GM12892 (cell line): ENCODE measurements around the gene HELT.
A peak's percentile ranks its signal among the peaks of the same experiment; 100 is the strongest.
"Not testable (repeated sequence)": the region's sequence is repeated elsewhere in the genome, so short reads cannot be mapped to it uniquely, and the experiment has no call there.

Source experiments
- DNase-seq: peaks from one replicate; pipeline ENCODE4 v3.0.0; 2011; ENCODE audit not compliant: insufficient read length
- FAIRE-seq: peaks from 2 replicates; lab custom pipeline; 2011; peaks lifted over from hg19 to GRCh38; lab: Jason Lieb, UNC
- POLR2A ChIP-seq: IDR thresholded peaks from 2 replicates; pipeline ENCODE4 v1.6.1; 2011; ENCODE audit warnings: low read depth, low read length, control low read depth
- POLR2AphosphoS5 ChIP-seq: IDR thresholded peaks from 2 replicates; pipeline ENCODE4 v1.6.1; 2011; ENCODE audit warnings: low read depth, low read length, control low read depth
- TAF1 ChIP-seq: IDR thresholded peaks from 2 replicates; pipeline ENCODE4 v1.6.1; 2011; ENCODE audit warnings: low read depth, mild to moderate bottlenecking, control low read depth, low read length, borderline replicate concordance

Gene HELT

DNA sequence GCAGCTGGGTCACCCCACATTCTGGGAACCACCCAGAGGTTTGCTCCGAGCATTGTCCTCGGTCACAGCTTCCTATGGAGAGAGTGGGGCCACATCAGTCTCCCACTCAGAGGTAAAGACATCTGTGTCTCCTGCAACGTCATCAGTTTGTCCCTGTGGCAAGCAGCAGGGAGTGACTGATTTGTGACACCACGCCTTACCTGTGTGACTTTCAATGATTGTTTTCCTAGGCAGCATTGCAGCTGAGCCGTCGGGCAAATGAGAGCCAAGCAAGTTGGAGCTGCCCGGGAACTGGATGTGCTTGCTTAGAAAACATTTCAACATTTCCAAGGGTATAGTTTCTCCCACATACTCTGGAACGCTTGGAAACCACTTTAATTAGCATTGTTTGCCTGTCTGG is 29.7 kb upstream of the HELT start:
- DNase-seq: no peak
- no peak for FAIRE-seq
- TF ChIP-seq TAF1 (no peak), POLR2A (no peak), POLR2AphosphoS5 (no peak)

GRCh38 chr4:184989283-184989682 is 29.0 kb upstream of the HELT start:
- FAIRE-seq, DNase-seq: not testable (repeated sequence)

- FAIRE-seq, DNase-seq: not testable (repeated sequence)
These were observed 28.2 kb upstream of the HELT start for GRCh38 chr4:184990131-184990530.

DNA sequence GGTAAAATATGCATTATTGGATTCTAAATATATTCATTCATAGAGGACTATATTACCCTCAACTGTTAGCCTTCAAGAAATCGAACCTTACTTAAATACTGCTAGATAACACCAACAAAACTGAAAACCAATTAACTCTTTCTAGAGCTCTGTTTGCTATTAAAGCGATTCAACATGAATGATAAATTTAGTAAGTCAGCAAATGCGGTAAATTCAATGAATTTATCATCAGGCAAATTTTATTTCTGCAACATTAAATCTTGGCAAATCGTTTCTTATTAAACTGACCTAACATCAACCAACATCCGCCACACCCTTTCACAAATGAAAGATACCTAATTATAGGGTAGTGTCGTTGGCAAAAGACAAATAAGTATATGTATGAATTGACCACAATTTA is 26.4 kb upstream of the HELT start:
- DNase-seq: no peak
- FAIRE-seq: peak; percentile 5
- no peak for TF ChIP-seq POLR2AphosphoS5
- TF ChIP-seq POLR2A: no peak
- TF ChIP-seq TAF1: no peak

DNA sequence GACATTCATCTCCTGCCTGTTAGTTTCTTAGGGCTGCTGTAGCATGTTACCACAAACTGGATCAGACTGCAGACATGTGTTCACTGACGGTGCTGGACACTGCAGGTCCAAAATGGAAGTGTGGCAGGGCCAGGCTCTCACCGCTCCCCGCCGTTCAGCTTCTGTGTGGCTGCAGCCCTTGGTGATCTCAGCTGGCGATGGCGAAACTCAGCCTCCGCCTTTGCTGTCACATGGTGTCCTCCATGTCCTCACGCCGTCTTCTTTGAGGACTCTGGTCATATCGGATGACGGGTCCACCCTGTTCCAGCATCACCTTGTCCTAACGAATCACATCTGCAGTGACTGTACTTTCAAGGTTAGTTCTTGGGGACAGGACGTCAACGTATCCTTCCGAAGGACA is 25.9 kb upstream of the HELT start:
- DNase-seq: no peak
- TF ChIP-seq POLR2A (no peak), POLR2AphosphoS5 (no peak), TAF1 (no peak)
- no peak for FAIRE-seq

GRCh38 chr4:184993247-184993646 is 25.0 kb upstream of the HELT start:
- DNase-seq (no peak), FAIRE-seq (no peak)
- TF ChIP-seq TAF1: no peak
- TF ChIP-seq POLR2A: no peak
- no peak for TF ChIP-seq POLR2AphosphoS5

GRCh38 chr4:184994010-184994622 is 24.2 kb upstream of the HELT start:
- TF ChIP-seq POLR2AphosphoS5: no peak
- no peak for TF ChIP-seq POLR2A
- TF ChIP-seq TAF1: no peak
- no peak for FAIRE-seq
- no peak for DNase-seq

DNA sequence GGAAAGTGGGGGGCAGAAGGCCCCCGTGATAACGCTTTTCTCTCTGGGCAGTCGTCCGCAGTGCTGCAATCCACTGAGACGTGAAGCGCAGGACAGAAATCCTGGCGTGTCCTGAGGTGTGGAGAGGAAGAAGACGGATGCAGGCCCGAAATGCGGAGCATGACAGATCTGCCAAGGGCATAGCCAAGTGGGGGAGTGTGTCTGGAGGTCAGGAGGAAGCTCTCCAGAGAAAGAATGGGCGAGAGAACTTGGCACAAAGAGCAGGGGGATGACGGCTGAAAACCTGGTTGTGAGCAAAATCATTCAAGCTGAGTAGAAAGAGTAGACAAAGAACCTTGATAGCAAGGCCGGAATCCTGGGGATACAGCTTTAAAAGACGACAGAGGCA is 23.7 kb upstream of the HELT start:
- FAIRE-seq (no peak), DNase-seq (no peak)
- TF ChIP-seq POLR2AphosphoS5 (no peak), POLR2A (no peak), TAF1 (no peak)

GRCh38 chr4:184997656-184998055 is 20.6 kb upstream of the HELT start:
- not testable (repeated sequence) for DNase-seq, FAIRE-seq

DNA sequence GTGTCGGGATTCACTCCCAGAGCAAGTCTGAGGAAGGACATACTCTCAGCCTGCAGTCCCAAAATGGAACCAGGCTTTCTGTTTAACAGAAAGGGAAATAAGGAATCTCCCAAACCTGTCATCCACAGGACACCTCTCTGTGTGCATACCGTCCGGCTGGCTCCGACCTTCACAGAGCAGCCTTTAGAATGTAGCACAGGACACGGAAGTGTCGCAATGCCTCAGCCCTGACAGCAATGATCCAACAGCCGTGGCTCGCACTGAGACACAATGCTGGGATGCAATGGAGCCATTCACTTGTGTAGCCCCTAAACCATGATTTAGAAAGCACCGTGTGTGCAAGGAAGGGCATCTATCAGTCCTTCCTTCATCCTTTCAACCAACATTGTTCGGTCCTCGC is 15.5 kb upstream of the HELT start:
- DNase-seq (no peak), FAIRE-seq (no peak)

DNA sequence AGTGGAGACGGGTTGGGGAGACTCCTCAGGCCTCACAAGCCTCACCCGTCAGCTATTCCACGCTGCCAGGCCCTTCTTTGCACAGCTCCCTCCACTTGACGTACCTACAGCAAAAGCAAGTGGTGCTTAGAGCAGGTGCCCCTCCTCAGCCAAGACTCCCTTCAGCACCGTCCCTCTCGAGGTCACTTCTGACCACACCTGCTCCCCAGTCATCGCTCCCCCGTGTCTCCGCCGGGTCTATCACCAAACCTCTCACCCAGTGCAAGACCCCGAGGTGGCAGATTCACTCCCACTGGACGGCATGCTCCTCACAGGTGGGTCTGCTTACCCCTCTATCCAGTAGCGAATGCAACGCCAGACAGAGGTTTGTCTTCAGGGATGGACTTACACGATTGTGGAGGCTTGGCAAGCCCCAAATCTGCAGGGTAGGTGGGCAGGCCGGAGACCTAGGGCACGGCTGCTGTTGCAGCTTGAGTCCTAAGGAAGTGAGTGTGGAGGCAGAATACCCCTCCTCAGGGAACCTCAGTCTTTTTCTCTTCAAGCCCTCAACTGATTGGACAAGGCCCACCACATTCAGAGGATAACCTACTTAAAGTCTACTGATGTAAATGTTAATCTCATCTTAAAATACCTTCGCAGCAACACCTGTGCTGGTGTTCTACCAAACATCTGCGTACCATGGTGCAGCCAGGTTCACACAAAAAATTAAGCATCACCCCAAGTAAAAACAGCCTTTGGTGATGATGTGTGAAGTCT is 14.5 kb upstream of the HELT start:
- DNase-seq (no peak), FAIRE-seq (no peak)
- no peak for TF ChIP-seq TAF1
- TF ChIP-seq POLR2AphosphoS5: no peak
- TF ChIP-seq POLR2A: no peak

More for the DNA sequence above, 15.5 kb upstream of the HELT start:
- TF ChIP-seq TAF1 (no peak), POLR2A (no peak), POLR2AphosphoS5 (no peak)

- DNase-seq (no peak), FAIRE-seq (no peak)
- no peak for TF ChIP-seq TAF1
- no peak for TF ChIP-seq POLR2AphosphoS5
- TF ChIP-seq POLR2A: no peak
These were observed 13.6 kb upstream of the HELT start for GRCh38 chr4:185004562-185005218.
